Activated CD8-positive, alpha-beta memory T cell treated with anti-CD3 and anti-CD28 coated beads for 1 hour (primary cell): ENCODE results near the gene TSPAN31.

Experiments
- DNase-seq, 2 donors: peaks; one replicate each; pipeline ENCODE4 v3.0.0-alpha.2; 2020; ENCODE audit warnings: low read depth in 1 of 2; ENCODE audit errors: extremely low read depth in 1 of 2

The TSPAN31 gene

GRCh38 chr12:57782243-57782607 is 37.4 kb downstream of the TSPAN31 start:
- no peak for DNase-seq

GRCh38 chr12:57782608-57783465 is 38.0 kb downstream of the TSPAN31 start, which contains the start of gene TSFM:
Gene TSFM, plus strand, starts transcription at chr12:57782787. Its CDS starts 15 bp downstream, at chr12:57782802.
- DNase-seq = peak; percentile 93 to 98

- DNase-seq = no peak
Measured at GRCh38 chr12:57783466-57783801, 38.6 kb downstream of the TSPAN31 start.

GRCh38 chr12:57783861-57784260 is 39.0 kb downstream of the TSPAN31 start:
- no peak for DNase-seq

GRCh38 chr12:57793920-57794319 is 49.1 kb downstream of the TSPAN31 start:
- no peak for DNase-seq

- DNase-seq = no peak
Measured at GRCh38 chr12:57795354-57795753, 50.5 kb downstream of the TSPAN31 start.

- no peak for DNase-seq
Measured at GRCh38 chr12:57796996-57797395, 52.2 kb downstream of the TSPAN31 start.

GRCh38 chr12:57797933-57798332 is 53.1 kb downstream of the TSPAN31 start:
- no peak for DNase-seq
